CD4-positive, alpha-beta T cell (primary cell): ENCODE measurements around the gene NINL. TPM values are rescaled to one million over a fixed set of nuclear protein-coding genes. Genes with fewer than 3 reads are reported as not detected.

Experiments used
- ATAC-seq: fragments of 200-7000 bp; cut with Tn5 transposase; one replicate; pipeline ENCODE4 v1.10.0; 2022; ENCODE audit warnings: mild to moderate bottlenecking; ENCODE audit not compliant: poor library complexity
- CTCF ChIA-PET: fragments of 350-600 bp; sonication (Branson Sonifier 250); formaldehyde crosslinking; loops from one replicate; lab custom pipeline; 2021; ENCODE audit warnings: antibody characterized with exemption, inconsistent platforms; lab: Charles Lee
- POLR2A ChIA-PET: fragments of 350-600 bp; sonication (Branson Sonifier 250); formaldehyde crosslinking; loops from one replicate; lab custom pipeline; 2021; ENCODE audit warnings: antibody characterized with exemption, inconsistent platforms; lab: Charles Lee
- DNase-seq, 14 experiments: peaks; one replicate each; pipeline ENCODE4 v3.0.0-alpha.2; 2013 to 2020; ENCODE audit warnings: mixed read lengths in 2 of 14
- H3K27ac ChIP-seq, 2 donors: one replicate each; pipeline versions ENCODE4 v1.5.1 to v1.7.0; 2013; ENCODE audit warnings: low read length in 2 of 2, low read depth in 1 of 2, mild to moderate bottlenecking in 1 of 2
- H3K27me3 ChIP-seq, 2 experiments: 1 replicate in 1 of 2; 2 replicates in 1 of 2; pipeline versions ENCODE4 v1.6.1 to v1.7.0; 2013; ENCODE audit warnings: low read length in 2 of 2, control low read depth in 1 of 2, mild to moderate bottlenecking in 1 of 2, moderate library complexity in 1 of 2; ENCODE audit not compliant: insufficient read depth in 2 of 2, control insufficient read depth in 1 of 2
- H3K36me3 ChIP-seq: one replicate; pipeline ENCODE4 v1.6.1; 2013; ENCODE audit warnings: low read length, control low read depth; ENCODE audit not compliant: insufficient read depth
- H3K4me1 ChIP-seq: one replicate; pipeline ENCODE4 v1.6.1; 2013; ENCODE audit warnings: low read length, control low read depth; ENCODE audit not compliant: insufficient read depth
- H3K4me3 ChIP-seq: one replicate; pipeline ENCODE4 v1.5.1; 2013; ENCODE audit warnings: mild to moderate bottlenecking, low read length, moderate library complexity
- H3K9me3 ChIP-seq, 2 experiments: 1 replicate in 1 of 2; 2 replicates in 1 of 2; pipeline versions ENCODE4 v1.6.1 to v1.7.0; 2013; ENCODE audit warnings: low read length in 2 of 2, mild to moderate bottlenecking in 2 of 2, control low read depth in 1 of 2, moderate library complexity in 1 of 2; ENCODE audit not compliant: control insufficient read depth in 1 of 2, insufficient read depth in 1 of 2
- H3K27ac Mint-ChIP-seq: one replicate; pipeline ENCODE4 v1.8.0; 2020; ENCODE audit warnings: mixed read lengths
- H3K27me3 Mint-ChIP-seq: one replicate; pipeline ENCODE4 v1.8.0; 2021; ENCODE audit warnings: mixed read lengths
- H3K36me3 Mint-ChIP-seq: one replicate; pipeline ENCODE4 v1.8.0; 2021; ENCODE audit warnings: low read depth, mixed read lengths
- H3K4me1 Mint-ChIP-seq: one replicate; pipeline ENCODE4 v1.8.0; 2021; ENCODE audit warnings: low read depth, mixed read lengths
- H3K4me3 Mint-ChIP-seq: one replicate; pipeline ENCODE4 v1.8.0; 2020; ENCODE audit warnings: mild to moderate bottlenecking, mixed read lengths
- H3K9me3 Mint-ChIP-seq: one replicate; pipeline ENCODE4 v1.8.0; 2020; ENCODE audit warnings: mixed read lengths
- CTCF ChIP-seq: fragments of 200-600 bp; IDR thresholded peaks from one replicate; pipeline ENCODE4 v1.8.0; 2022; ENCODE audit warnings: antibody characterized with exemption, mild to moderate bottlenecking
- intact Hi-C, 2 experiments: fragments of 100-400 bp; cut with DNase I in 1 of 2; cut with micrococcal nuclease in 1 of 2; formaldehyde crosslinking; loops; one replicate each; pipeline versions ENCODE4 v1.15.1 to v1.9.0; 2023 to 2025; cut with DNase I, micrococcal nuclease
- total RNA-seq, 174 experiments: library from RNA in 2 of 174; stranded (reverse) in 2 of 174; gene quantifications; one replicate each; pipeline ENCODE4 v1.2.3 and lab custom pipeline; 2021 to 2026

The NINL gene
- total RNA-seq, 2 experiments from 2014 or later = 2.7 to 4.0 TPM

- POLR2A ChIA-PET = no interaction called here
- intact Hi-C loops = no loop called here
- Histone ChIP-seq H3K4me1 (no peaks in the 10 kb centered on the region), H3K27me3 (no peaks in the 10 kb centered on the region), H3K4me3 (no peak overlapping the region), H3K27ac (no peak overlapping the region), H3K9me3 (no peaks in the 10 kb centered on the region), H3K36me3 (no peaks in the 10 kb centered on the region)
- ATAC-seq (no peak), DNase-seq (no peak)
- no peak overlapping the region for H3K27ac Mint-ChIP-seq
- no peak for TF ChIP-seq CTCF
- H3K9me3 Mint-ChIP-seq = no peaks in the 10 kb centered on the region
- CTCF ChIA-PET = no interaction called here
- no peak overlapping the region for H3K4me3 Mint-ChIP-seq
- H3K27me3 Mint-ChIP-seq = no peaks in the 10 kb centered on the region
- no peaks in the 10 kb centered on the region for H3K4me1 Mint-ChIP-seq
- H3K36me3 Mint-ChIP-seq = no peaks in the 10 kb centered on the region
Measured at GRCh38 chr20:25498280-25498606, 87.1 kb downstream of the NINL start.

- ATAC-seq (no peak), DNase-seq (no peak)
- Mint-ChIP-seq H3K27me3 (no peaks in the 10 kb centered on the region), H3K9me3 (no peaks in the 10 kb centered on the region), H3K4me1 (no peaks in the 10 kb centered on the region), H3K36me3 (no peaks in the 10 kb centered on the region), H3K27ac (no peak overlapping the region), H3K4me3 (no peak overlapping the region)
- Histone ChIP-seq H3K4me3 (no peak overlapping the region), H3K9me3 (no peaks in the 10 kb centered on the region), H3K36me3 (no peaks in the 10 kb centered on the region), H3K27me3 (no peaks in the 10 kb centered on the region), H3K4me1 (no peaks in the 10 kb centered on the region), H3K27ac (no peak overlapping the region)
- TF ChIP-seq CTCF = no peak
- ChIA-PET POLR2A (no interaction called here), CTCF (no interaction called here)
- intact Hi-C loops = no loop called here
Measured at GRCh38 chr20:25497586-25498279, 87.6 kb downstream of the NINL start.

- no peaks in the 10 kb centered on the region for H3K36me3 Mint-ChIP-seq
- no peak for ATAC-seq
- Histone ChIP-seq H3K27ac (no peak overlapping the region), H3K9me3 (no peaks in the 10 kb centered on the region), H3K36me3 (no peaks in the 10 kb centered on the region), H3K4me3 (no peak overlapping the region), H3K27me3 (no peaks in the 10 kb centered on the region), H3K4me1 (no peaks in the 10 kb centered on the region)
- H3K27me3 Mint-ChIP-seq = no peaks in the 10 kb centered on the region
- no peak overlapping the region for H3K4me3 Mint-ChIP-seq
- DNase-seq = no peak
- no peak overlapping the region for H3K27ac Mint-ChIP-seq
- intact Hi-C loops = no loop called here
- ChIA-PET CTCF (no interaction called here), POLR2A (no interaction called here)
- H3K9me3 Mint-ChIP-seq = no peaks in the 10 kb centered on the region
- TF ChIP-seq CTCF = no peak
- H3K4me1 Mint-ChIP-seq = no peaks in the 10 kb centered on the region
Measured at GRCh38 chr20:25496968-25497401, 88.3 kb downstream of the NINL start.
